Panc1 (cell line): ENCODE results near the gene LRFN3.

Experiments used
- POLR2AphosphoS5 ChIP-seq: IDR thresholded peaks from 2 replicates; pipeline ENCODE4 v1.6.1; 2012; ENCODE audit warnings: mild to moderate bottlenecking, low read depth, low read length, moderate library complexity
- SIN3A ChIP-seq: IDR thresholded peaks from 2 replicates; pipeline ENCODE4 v1.6.1; 2012; ENCODE audit warnings: low read depth, mild to moderate bottlenecking, low read length, moderate library complexity, borderline replicate concordance; ENCODE audit not compliant: insufficient read depth
- TF ChIP-seq, protein P1 (sequence below): fragments of 450-650 bp; IDR thresholded peaks from 2 replicates; pipeline ENCODE4 v1.5.1; 2017; ENCODE audit warnings: mild to moderate bottlenecking
- TF ChIP-seq, protein P2 (sequence below), 2 experiments: IDR thresholded peaks; 2 replicates each; pipeline ENCODE4 v1.6.1; 2011 to 2012; ENCODE audit warnings: low read depth in 2 of 2, control low read depth in 1 of 2, low read length in 1 of 2, mild to moderate bottlenecking in 1 of 2, moderate library complexity in 1 of 2; ENCODE audit not compliant: insufficient read depth in 1 of 2

DNA sequence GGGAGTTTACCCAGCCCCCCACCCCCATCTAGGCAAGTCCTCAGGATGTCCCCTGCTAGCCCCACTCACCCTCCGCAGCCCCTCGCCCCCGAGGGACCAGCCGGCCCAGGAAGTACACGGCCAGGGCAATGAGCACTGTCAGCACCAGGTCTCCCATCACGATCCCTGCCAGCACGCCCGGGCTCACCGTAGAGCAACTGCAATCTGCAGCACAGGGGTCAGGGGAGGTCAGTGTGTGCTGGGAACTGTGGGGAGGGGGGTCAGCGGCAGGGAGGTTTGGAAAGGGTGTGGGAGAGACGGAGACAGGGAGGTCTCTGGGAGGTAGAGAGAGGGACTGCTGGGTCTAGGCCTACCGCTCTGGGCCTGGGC lies 28.8 kb upstream of the LRFN3 start:
- TF ChIP-seq, protein P1, sequence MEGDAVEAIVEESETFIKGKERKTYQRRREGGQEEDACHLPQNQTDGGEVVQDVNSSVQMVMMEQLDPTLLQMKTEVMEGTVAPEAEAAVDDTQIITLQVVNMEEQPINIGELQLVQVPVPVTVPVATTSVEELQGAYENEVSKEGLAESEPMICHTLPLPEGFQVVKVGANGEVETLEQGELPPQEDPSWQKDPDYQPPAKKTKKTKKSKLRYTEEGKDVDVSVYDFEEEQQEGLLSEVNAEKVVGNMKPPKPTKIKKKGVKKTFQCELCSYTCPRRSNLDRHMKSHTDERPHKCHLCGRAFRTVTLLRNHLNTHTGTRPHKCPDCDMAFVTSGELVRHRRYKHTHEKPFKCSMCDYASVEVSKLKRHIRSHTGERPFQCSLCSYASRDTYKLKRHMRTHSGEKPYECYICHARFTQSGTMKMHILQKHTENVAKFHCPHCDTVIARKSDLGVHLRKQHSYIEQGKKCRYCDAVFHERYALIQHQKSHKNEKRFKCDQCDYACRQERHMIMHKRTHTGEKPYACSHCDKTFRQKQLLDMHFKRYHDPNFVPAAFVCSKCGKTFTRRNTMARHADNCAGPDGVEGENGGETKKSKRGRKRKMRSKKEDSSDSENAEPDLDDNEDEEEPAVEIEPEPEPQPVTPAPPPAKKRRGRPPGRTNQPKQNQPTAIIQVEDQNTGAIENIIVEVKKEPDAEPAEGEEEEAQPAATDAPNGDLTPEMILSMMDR = no peak
- no peak for TF ChIP-seq POLR2AphosphoS5
- TF ChIP-seq SIN3A = no peak
- TF ChIP-seq, protein P2, sequence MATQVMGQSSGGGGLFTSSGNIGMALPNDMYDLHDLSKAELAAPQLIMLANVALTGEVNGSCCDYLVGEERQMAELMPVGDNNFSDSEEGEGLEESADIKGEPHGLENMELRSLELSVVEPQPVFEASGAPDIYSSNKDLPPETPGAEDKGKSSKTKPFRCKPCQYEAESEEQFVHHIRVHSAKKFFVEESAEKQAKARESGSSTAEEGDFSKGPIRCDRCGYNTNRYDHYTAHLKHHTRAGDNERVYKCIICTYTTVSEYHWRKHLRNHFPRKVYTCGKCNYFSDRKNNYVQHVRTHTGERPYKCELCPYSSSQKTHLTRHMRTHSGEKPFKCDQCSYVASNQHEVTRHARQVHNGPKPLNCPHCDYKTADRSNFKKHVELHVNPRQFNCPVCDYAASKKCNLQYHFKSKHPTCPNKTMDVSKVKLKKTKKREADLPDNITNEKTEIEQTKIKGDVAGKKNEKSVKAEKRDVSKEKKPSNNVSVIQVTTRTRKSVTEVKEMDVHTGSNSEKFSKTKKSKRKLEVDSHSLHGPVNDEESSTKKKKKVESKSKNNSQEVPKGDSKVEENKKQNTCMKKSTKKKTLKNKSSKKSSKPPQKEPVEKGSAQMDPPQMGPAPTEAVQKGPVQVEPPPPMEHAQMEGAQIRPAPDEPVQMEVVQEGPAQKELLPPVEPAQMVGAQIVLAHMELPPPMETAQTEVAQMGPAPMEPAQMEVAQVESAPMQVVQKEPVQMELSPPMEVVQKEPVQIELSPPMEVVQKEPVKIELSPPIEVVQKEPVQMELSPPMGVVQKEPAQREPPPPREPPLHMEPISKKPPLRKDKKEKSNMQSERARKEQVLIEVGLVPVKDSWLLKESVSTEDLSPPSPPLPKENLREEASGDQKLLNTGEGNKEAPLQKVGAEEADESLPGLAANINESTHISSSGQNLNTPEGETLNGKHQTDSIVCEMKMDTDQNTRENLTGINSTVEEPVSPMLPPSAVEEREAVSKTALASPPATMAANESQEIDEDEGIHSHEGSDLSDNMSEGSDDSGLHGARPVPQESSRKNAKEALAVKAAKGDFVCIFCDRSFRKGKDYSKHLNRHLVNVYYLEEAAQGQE (IDR thresholded peaks at IDR 0.05; ENCODE audit: insufficient read depth in 1 of 2, low read depth in 2 of 2, low read length in 1 of 2) = no peak
